Measurements from ENCODE around the gene GCC1.
"Not testable (repeated sequence)": the region's sequence is repeated elsewhere in the genome, so short reads cannot be mapped to it uniquely, and the experiment has no call there.

The GCC1 gene

DNA sequence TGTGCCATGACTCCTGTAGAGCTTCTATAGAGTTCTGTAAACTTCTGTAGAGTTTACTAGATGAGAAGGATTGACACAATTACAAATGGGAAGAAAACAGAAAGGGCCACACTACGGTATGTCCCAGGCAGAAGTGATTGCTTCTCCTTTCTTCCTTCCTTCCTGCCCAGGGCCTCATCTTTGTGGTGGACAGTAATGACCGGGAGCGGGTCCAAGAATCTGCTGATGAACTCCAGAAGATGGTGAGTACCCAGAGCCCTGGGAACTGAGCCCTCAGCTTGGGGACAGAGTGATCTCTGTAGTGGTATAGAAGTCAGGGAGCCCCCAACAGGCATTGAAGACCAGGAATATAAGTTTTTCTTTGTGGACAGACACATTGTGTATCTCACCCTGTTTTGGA lies 4.5 kb upstream of the GCC1 start:
- DNase-seq, result no peak

DNA sequence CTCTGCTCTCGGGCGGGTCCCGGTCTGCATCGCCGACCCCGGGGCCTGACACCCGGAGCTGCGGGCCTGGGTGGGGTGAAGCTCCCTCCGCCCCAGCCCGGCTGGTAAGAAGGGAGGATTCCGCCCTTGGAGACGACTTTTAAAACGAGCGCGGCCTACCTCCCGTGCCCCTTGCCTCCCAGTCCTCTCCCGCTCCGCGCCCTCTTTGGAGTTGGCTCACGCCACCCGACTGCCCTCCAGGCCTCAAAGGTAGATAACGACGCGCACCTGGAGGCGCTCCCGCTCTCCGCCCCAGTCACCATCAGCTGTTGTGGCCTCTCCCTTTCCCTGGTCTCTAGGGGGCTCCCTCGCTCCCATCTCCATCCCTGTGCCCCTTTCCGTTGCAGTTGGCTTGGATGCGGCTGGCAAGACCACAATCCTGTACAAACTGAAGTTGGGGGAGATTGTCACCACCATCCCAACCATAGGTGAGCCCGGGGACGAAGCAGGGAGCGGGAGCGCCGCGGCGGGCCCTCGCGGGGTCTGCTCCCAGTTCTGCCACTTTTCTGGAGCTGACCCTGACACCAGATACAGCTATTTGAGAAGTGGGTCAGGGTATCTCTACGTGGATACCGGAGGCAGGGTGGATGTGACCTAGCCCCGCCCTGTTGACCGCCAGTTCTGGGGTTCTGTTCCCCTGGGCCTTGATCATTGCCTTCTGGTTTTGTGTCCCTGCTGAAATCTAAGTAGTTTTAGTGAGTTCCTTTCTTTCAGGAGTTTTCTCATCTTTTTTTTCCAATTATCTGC lies 3.5 kb upstream of the GCC1 start:
- DNase-seq, result peak; percentile 23

DNA sequence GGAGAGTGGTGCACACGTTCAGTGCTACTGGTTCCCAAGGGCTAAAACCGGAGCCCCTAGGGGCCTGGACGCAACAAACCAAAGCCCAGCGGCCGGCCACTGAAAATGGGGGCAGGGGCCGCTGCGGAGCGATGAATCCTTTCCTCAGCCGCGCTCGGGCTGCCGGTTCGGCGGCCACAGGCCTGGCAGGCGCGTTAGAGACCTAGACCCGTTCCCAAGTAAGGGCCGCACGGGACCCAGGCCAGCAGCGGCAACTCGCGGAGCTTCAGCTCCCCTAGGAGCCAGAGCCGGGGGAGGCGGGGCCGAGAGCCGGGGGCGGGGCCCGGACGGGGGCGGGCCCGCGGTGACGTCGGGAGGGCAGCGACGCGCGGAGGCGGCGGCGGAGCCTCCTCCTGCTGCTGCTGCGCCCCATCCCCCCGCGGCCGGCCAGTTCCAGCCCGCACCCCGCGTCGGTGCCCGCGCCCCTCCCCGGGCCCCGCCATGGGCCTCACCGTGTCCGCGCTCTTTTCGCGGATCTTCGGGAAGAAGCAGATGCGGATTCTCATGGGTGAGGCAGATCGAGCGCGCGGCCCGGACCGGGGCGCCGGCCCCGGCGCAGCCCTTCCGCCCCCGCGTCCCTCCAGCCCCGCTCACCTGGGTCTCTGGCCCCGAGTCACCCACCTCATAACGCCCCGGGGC lies 2.8 kb upstream of the GCC1 start, which contains the start of gene ARF5:
TSS of gene ARF5 (plus strand) at position 393 of the 678 bp plus-strand sequence. CDS start at position 481, 88 bp downstream.
- peak; percentile 89 for DNase-seq

DNA sequence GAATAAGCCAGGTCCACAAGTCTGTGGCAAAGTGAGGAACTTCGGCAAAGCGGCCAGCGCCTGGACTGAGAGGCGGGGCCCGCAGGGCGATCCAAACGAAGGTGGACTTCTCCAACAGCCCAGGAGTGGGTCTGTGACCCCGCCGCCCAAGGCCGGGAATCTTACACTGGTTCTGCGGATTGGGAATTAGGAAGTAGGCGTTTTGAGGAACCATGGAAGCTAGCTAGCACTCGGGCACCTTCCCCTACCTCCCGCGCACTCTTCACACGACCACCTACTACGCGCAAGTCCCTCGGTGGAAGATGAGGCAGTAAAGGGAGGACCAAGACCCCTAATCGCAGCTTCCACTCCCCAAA lies 2.2 kb upstream of the GCC1 start:
- DNase-seq, result no peak

DNA sequence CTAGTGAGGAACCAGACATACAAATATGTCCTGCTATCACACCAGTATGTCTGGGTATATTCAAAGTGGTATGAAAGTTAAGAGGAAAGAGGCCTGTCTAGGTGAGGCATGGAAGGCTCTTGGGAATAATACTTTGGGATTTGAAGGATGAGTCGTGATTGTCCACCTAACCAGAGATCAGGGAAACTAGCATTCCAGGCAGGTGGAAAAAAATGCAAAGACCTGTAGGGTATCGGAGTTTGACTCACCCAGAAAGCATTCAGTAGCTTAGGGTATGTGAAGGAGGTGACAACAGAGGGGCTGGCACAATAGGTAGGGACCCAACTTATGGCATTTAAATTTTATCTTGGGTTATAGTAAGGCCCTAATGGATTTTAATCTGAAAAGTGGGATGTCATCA lies 950 bp upstream of the GCC1 start:
- no peak for DNase-seq

DNA sequence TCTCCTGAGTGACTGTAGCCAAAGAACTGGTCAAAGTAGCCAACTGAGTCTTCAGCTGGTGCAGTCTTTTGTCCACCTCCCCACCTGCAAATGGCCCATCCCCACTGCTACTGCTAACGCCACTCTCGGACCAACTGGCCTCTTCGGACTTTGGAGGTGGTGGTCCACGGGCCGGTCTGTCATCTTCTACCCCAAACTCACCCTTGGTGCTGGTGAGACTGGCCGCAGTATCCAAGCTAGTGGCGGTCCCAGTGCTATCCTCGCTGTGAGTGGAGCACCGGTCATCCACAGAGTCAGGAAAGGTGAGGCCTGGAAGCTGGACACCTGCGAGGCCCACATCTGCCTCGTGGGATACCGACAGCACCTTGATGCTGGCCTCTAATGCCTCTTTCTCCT lies 750 bp downstream of the GCC1 start:
- no peak for DNase-seq

DNA sequence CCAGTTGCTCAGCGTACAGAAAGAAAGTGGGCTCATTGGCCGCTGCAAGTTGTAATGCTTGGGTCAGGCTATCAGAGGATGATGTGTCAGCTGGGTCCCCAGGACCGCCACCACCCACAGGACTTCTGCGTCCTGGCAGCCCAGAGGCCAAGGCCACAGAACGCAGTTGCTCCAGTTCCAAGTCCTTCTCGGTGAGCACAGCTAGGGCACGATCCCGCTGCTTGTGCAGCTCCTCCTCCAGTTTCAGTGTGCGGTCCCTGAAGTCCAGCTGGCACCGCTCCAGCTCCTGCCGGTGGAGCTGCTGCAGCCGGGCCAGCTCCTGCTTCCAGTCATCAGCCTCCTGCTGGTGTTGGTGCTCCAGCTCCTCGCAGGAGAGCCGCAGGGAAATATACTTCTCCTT lies 3.0 kb downstream of the GCC1 start:
- DNase-seq, result no peak

DNA sequence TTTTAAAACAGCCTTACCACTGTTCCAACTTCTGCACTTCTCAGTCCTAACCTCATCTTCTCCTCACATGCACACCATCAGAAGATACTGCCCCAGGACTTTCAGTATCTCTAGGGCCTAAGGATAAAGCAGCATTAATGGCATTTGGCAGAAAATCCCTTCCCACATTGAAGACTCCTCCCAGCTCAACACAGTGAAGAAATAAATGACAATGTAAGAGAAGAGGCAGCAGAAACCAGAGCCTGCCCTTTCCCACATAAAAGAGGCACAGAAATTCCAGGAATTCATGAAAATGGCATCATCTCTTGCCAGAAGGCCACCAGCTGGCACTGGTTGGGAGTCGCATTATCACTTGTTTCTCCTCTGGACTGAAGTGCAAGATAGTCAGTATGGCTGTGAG lies 3.7 kb downstream of the GCC1 start:
- no peak for DNase-seq

DNA sequence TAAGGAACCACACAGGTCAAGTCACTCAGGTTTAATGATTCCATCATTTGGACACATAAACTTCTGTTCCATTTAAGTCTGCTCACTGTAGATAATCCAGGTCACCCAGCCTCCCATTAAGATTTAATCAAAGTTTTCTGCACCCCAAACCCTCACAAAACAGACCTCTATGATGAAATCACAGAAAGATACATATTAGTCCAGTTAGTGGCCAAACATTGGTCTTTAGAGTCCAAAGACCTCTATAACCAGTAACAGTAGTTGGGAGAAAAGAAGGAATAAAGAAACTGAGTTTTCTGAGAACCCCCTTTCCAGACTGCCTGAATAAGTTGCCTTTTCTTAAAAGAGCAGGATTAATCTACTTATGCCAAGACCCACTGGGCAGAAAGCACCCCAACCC lies 4.8 kb downstream of the GCC1 start:
- DNase-seq, result no peak

DNA sequence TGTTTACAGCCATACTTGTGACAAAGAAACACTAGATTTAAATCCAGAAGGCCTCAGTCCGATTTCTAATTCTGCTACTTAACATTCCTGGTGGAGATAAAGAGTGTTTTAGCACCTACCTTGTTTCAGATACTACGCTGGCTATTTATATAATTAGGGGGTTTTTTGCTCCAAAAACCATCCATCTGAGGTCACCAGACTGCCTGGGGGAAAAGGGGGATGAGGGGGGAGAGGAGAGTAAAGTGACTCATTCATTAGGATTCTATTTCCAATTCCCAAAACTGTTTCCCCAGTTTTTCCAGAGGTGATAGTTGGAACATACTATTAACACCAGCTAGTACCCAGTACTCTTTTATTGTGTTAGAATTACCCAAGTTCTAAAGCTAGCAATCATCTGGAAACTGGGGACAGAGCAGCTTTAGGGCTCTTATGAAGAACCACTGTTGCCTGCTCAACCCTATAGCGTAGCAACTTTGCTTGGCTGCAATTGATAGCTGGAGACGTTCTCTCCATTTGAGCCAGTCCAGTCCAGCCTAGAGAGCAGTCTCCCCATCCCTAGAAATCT lies 6.6 kb downstream of the GCC1 start:
- no peak for DNase-seq

DNA sequence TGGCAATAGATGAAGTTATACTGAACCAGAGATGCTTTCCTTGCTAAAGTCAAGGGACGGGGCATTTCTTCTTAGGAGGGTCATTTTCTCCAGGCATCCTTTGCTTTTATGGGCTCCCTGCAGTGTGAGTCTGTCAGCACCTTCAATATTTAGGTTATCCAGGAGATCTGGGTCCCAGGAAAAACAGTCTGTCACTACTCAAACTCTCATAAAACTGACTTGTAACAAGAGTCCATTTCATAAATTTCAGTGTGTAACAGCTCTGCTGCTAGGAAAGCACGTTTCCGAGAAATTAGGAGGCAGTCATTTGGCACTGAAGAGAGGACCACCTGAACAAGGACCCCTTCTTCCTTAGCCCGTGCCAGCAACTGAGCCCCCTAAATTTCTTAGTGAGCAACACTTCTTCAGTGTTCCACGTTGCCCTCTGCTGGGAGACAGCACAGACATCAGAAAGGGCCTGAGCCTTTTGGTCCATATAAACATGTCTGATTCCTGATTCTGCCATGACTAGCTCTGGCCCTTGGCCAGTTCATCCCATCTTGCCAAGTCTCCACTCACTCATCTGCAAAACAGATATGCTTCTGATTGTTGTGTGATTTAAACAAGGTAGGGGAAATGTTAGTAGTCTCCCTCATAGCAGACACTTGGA lies 7.2 kb downstream of the GCC1 start:
- DNase-seq, result no peak

- no peak for DNase-seq
Measured at GRCh38 chr7:127571741-127572505, 13.5 kb downstream of the GCC1 start.

GRCh38 chr7:127568034-127568433 lies 17.4 kb downstream of the GCC1 start:
- not testable (repeated sequence) for DNase-seq

GRCh38 chr7:127566242-127566641 lies 19.2 kb downstream of the GCC1 start:
- DNase-seq, result no peak

DNA sequence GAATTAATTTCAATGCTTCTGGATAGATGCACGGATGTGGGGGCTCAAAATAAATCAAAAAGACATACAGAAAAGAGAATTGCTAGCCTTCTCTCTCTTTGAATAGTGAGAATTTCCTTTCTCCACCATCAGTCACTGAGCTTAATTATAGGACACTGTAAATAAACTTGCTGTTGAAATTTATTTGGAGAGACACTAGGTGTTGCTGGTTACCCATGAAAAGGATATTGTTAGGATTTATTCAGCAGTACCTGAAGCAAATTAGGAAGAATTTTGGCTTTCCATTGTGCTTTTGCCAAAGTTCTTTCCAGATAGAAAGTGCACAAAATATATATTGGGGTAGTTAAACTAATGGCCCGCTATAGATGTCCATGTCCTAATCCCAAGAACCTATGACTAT lies 27.6 kb downstream of the GCC1 start:
- DNase-seq, result no peak

- no peak for DNase-seq
Measured at GRCh38 chr7:127556404-127556803, 29.0 kb downstream of the GCC1 start.

GRCh38 chr7:127551941-127552340 lies 33.5 kb downstream of the GCC1 start:
- no peak for DNase-seq

DNA sequence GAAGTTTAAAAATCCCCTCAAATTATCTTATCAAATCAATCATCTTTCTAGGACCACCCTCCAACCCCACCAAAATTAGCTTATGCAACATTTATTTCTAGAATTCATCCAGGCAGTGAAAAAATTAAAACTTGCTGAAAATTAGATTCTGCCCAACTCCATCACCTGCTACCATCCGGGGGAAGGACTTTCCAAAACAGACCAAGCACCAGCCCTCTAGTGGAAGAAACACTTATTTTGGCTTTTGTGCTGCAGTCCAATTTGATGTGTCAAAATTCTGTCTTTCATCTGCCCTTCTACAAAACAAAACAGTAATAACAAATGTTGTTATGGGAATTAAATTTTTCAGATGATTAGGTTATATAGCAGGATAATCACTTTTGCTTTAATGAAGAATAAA lies 35.1 kb downstream of the GCC1 start:
- no peak for DNase-seq

GRCh38 chr7:127546313-127546712 lies 39.1 kb downstream of the GCC1 start:
- no peak for DNase-seq

- no peak for DNase-seq
Measured at GRCh38 chr7:127541548-127541947, 43.8 kb downstream of the GCC1 start.

DNA sequence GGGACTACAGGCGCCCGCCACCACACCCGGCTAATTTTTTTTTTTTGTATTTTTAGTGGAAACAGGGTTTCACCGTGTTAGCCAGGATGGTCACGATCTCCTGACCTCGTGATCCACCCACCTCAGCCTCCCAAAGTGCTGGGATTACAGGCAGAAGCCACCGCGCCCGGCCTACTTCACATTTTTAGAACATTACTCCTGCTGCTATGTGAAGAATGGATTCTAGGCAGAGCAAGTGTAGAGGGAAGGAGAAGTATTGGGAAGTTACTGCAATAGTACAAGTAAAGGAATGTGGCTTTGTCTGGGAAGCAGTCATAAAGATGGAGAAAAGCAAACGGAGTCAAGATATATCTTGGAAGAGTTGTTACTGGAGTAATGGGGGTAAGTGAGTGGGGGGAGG lies 44.9 kb downstream of the GCC1 start:
- not testable (repeated sequence) for DNase-seq

DNA sequence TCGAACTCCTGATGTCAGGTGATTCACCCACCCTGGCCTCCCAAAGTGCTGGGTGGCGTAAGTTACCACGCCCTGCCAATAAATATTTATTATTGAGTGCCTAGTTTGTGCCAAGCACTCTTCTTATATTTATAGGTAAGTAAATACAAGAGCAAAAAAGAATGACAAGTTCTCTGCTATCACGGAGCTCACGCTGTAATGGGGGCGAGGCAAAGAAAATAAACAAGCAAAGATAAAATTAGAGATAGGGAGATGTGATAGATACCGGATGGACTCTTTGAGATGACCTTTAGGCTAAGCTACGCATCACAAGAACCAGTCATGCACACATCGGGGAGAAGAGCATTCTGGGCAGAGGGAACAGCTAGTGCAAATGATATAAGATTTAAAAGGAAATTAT lies 46.3 kb downstream of the GCC1 start:
- DNase-seq, result no peak

DNA sequence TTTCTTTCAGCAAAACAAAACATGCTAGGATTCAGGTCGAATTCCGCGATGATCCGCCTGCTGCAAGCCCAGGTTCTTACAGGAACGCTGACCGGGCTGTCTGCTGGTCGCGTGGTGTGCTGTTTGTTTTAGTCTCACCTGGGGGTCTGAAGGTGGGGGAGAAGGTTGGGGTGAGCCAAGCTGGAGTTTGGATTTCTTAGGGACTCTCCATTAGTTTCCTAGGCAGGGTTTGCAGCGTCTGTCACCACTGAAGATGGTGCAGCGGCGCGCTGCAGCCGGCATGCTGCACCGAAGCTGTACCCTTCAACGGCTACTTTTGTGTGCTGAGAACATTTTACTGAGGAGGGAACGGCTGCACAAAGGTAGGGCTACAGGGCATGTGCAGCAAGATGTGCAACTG lies 48.7 kb downstream of the GCC1 start:
- no peak for DNase-seq
